ENCODE results near the gene FBXO42.

DNA sequence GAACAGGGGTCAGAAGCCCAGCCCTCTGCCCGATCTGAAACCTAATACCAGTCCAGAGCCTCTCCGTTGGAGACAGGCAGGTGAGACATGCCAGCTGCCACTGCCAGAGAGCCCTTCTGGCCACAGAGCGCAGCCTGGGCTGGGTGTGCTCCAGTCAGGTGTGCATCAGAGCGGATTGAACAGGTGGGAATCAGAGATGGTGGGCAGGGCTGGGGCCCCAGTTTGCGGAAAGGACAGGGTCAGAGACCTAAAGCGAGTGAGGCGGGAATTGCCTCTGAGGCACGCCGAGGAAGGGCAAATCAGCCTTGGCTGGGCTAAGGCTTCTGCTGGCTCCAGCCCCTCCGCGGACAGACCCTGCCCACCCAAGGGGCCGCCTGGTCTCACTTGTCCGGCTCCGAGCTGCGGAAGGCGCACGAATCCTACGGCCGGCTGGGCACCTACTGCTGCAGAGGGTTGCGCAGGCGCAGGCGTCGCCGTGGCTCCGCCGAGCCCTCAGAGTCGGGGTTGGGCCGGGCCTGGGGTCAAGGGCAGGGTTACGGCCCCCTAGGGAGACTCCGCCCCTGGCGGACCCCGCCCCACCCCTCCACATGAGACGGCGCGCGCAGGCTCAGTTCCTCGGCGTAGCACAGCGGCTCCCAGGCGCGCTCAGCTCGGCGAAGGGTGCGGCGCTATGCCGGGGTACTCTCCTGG lies 125.6 kb downstream of the FBXO42 start:
- TF ChIP-seq, protein P1, sequence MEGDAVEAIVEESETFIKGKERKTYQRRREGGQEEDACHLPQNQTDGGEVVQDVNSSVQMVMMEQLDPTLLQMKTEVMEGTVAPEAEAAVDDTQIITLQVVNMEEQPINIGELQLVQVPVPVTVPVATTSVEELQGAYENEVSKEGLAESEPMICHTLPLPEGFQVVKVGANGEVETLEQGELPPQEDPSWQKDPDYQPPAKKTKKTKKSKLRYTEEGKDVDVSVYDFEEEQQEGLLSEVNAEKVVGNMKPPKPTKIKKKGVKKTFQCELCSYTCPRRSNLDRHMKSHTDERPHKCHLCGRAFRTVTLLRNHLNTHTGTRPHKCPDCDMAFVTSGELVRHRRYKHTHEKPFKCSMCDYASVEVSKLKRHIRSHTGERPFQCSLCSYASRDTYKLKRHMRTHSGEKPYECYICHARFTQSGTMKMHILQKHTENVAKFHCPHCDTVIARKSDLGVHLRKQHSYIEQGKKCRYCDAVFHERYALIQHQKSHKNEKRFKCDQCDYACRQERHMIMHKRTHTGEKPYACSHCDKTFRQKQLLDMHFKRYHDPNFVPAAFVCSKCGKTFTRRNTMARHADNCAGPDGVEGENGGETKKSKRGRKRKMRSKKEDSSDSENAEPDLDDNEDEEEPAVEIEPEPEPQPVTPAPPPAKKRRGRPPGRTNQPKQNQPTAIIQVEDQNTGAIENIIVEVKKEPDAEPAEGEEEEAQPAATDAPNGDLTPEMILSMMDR (IDR thresholded peaks at IDR 0.05; ENCODE audit: low read length), result no peak
- no peak for TF ChIP-seq EZH2 (IDR thresholded peaks at IDR 0.05; ENCODE audit: borderline replicate concordance, low read length)

Data from OCI-LY1 (cell line).